Kidney (tissue), 14 donors: Measurements from ENCODE around the gene C10orf120. TPM values are rescaled to one million over a fixed set of nuclear protein-coding genes. Genes with fewer than 3 reads are reported as not detected.

ENCODE experiments used
- DNase-seq, 5 donors: peaks; one replicate each; pipeline ENCODE4 v3.0.0-alpha.2; 2013 to 2020
- FAIRE-seq: peaks from 2 replicates; lab custom pipeline; 2012; peaks lifted over from hg19 to GRCh38; lab: Jason Lieb, UNC
- H3K27ac ChIP-seq, 2 donors: one replicate each; pipeline ENCODE4 v1.7.0; 2013; ENCODE audit warnings: low read depth in 2 of 2, low read length in 2 of 2, inconsistent platforms in 1 of 2
- H3K27me3 ChIP-seq: one replicate; pipeline ENCODE4 v1.7.1; 2013; ENCODE audit warnings: low read length, inconsistent platforms; ENCODE audit not compliant: control insufficient read depth, insufficient read depth
- H3K36me3 ChIP-seq, 3 donors: one replicate each; pipeline versions ENCODE4 v1.7.0 to v1.7.1; 2013; ENCODE audit warnings: low read length in 3 of 3, control low read depth in 1 of 3, inconsistent platforms in 1 of 3; ENCODE audit not compliant: insufficient read depth in 3 of 3, control insufficient read depth in 2 of 3
- H3K4me1 ChIP-seq, 3 donors: one replicate each; pipeline versions ENCODE4 v1.7.0 to v1.7.1; 2013; ENCODE audit warnings: low read length in 3 of 3, inconsistent platforms in 1 of 3, low read depth in 1 of 3; ENCODE audit not compliant: control insufficient read depth in 2 of 3, insufficient read depth in 2 of 3
- H3K4me3 ChIP-seq, 3 donors: one replicate each; pipeline versions ENCODE4 v1.7.0 to v1.8.1; 2013; ENCODE audit warnings: low read length in 3 of 3, control low read depth in 1 of 3, inconsistent platforms in 1 of 3
- H3K9ac ChIP-seq, 3 donors: one replicate each; pipeline versions ENCODE4 v1.7.0 to v1.7.1; 2013; ENCODE audit warnings: low read length in 3 of 3, control low read depth in 1 of 3, inconsistent platforms in 1 of 3
- H3K9me3 ChIP-seq, 3 donors: one replicate each; pipeline versions ENCODE4 v1.7.0 to v1.7.1; 2013; ENCODE audit warnings: low read length in 3 of 3, control low read depth in 1 of 3, inconsistent platforms in 1 of 3; ENCODE audit not compliant: control insufficient read depth in 2 of 3, insufficient read depth in 1 of 3
- CTCF ChIP-seq: IDR thresholded peaks from 3 replicates; pipeline ENCODE4 v1.5.1; 2012; ENCODE audit warnings: mild to moderate bottlenecking, moderate library complexity, borderline replicate concordance; ENCODE audit not compliant: insufficient read depth; ENCODE audit errors: extremely low read depth
- intact Hi-C: fragments of 100-400 bp; cut with DNase I; formaldehyde crosslinking; loops from one replicate; pipeline ENCODE4 v1.11.1; 2022
- polyA plus RNA-seq: library from polyadenylated mRNA; stranded (reverse); fragments of 350-450 nt; fragmentation: Illumina TruSeq; extraction: RNeasy Lipid Tissue Mini Kit (QIAGEN cat#74804); gene quantifications from one replicate; pipeline ENCODE4 v1.2.3, GENCODE V29; 2014; ENCODE audit warnings: low read depth, low replicate concordance; ENCODE audit not compliant: insufficient read depth
- total RNA-seq: library from RNA; stranded (reverse); fragmentation: NEBNext Ultra II Directional; extraction: Animal tissue kit (Norgen Biotek cat#: 25700); gene quantifications from one replicate; pipeline ENCODE4 v1.2.1, GENCODE V29; 2021
- donor health status: control.
- donor health status: control.
- donor health status: control.
- donor health status: control.
- donor health status: control.
- donor health status: DM: yes; HTN: yes; CAD: no.
- donor health status: Normal renal cell carcinoma (clear cell type).

C10orf120 gene
- total and polyA plus RNA-seq, 2 donors from 2014 or later, result not detected

- Histone ChIP-seq H3K4me3 (no peak overlapping the region), H3K4me1 (no peaks in the 10 kb centered on the region), H3K27ac (no peak overlapping the region), H3K9ac (no peak overlapping the region), H3K27me3 (no peaks in the 10 kb centered on the region), H3K9me3 (no peaks in the 10 kb centered on the region), H3K36me3 (no peaks in the 10 kb centered on the region)
- FAIRE-seq (no peak), DNase-seq (no peak)
- no peak for TF ChIP-seq CTCF
- intact Hi-C loops, result no loop called here
These were observed 10.9 kb upstream of the C10orf120 start for GRCh38 chr10:122710576-122710975.

- no peak for FAIRE-seq
- intact Hi-C loops, result no loop called here
These were observed 10.3 kb upstream of the C10orf120 start for GRCh38 chr10:122709971-122710370.

GRCh38 chr10:122707535-122707934 is 7.9 kb upstream of the C10orf120 start:
- H3K9ac ChIP-seq, result no peak overlapping the region
- H3K36me3 ChIP-seq, result no peaks in the 10 kb centered on the region
- TF ChIP-seq CTCF, result no peak
- H3K9me3 ChIP-seq, result no peaks in the 10 kb centered on the region
- H3K4me1 ChIP-seq, result no peaks in the 10 kb centered on the region
- intact Hi-C loops, result no loop called here
- no peak overlapping the region for H3K4me3 ChIP-seq
- no peaks in the 10 kb centered on the region for H3K27me3 ChIP-seq
- H3K27ac ChIP-seq, result no peak overlapping the region
- DNase-seq (no peak), FAIRE-seq (no peak)

More at GRCh38 chr10:122709971-122710370, 10.3 kb upstream of the C10orf120 start:
- H3K36me3 ChIP-seq, result no peaks in the 10 kb centered on the region
- no peaks in the 10 kb centered on the region for H3K4me1 ChIP-seq
- DNase-seq, result no peak
- no peak overlapping the region for H3K4me3 ChIP-seq
- H3K9ac ChIP-seq, result no peak overlapping the region
- no peak for TF ChIP-seq CTCF
- no peak overlapping the region for H3K27ac ChIP-seq
- H3K27me3 ChIP-seq, result no peaks in the 10 kb centered on the region
- H3K9me3 ChIP-seq, result no peaks in the 10 kb centered on the region

GRCh38 chr10:122706947-122707346 is 7.3 kb upstream of the C10orf120 start:
- H3K4me1 ChIP-seq, result no peaks in the 10 kb centered on the region
- no peak for DNase-seq
- H3K27me3 ChIP-seq, result no peaks in the 10 kb centered on the region
- FAIRE-seq, result no peak
- H3K27ac ChIP-seq, result no peak overlapping the region
- H3K9me3 ChIP-seq, result no peaks in the 10 kb centered on the region
- H3K9ac ChIP-seq, result no peak overlapping the region
- intact Hi-C loops, result no loop called here
- H3K4me3 ChIP-seq, result no peak overlapping the region
- H3K36me3 ChIP-seq, result no peaks in the 10 kb centered on the region
- no peak for TF ChIP-seq CTCF
